ENCODE data around the gene RAB9A. TPM values are rescaled to one million over a fixed set of nuclear protein-coding genes. Genes with fewer than 3 reads are reported as not detected.

Gene RAB9A
- total and polyA plus RNA-seq, 9 of the 15 experiments (the other 6 are each of a cell fraction or from before 2014, with no cell fraction given), result 13.5 to 20.8 (median 17.7) TPM

DNA sequence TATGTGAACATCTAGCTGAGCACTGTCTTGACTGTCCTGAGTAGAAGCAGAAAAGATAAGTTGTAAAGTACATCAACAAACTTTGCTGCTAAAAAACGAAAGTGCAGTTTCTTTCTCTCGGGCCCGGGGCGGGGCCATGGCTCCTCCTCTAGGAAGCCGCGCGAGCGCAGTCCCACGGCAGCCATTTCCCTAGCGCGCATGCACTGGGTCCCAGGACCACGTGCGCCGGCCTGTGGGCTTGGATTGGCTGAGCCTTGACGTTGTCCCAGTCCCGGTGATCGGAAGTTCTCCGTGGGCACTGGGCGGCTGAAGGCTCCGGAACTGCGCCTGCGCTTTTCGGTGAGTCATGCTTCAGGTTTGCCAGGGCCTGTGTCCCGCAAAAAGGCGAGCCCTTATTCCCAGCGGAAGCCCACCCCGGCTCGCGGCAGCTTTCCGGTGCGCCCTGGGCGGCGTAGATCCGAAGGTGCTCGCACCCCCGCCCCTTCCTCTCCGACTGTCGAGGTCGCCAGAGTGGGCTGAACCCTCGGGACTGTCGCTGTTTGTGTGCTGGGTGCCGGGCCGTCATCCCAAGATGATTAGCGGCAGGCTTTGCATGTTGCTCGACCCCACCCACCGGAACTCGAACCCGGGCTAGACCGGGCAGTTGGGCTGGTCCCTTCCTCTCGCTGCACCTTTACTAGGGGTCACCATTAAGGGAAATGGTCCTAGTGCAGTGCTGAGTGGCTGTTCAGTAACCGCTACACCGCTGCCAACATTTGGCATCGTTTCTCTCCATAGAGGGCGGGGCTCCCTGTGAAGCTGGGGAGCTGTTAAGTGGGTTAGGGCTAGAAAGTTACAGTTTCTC, 35.9 kb upstream of the RAB9A start, which contains the start of gene TCEANC (continued):
- peak; percentile 77 to 80 for TF ChIP-seq MNT (conservative IDR thresholded peaks at IDR 0.05)
- TF ChIP-seq, protein P1, sequence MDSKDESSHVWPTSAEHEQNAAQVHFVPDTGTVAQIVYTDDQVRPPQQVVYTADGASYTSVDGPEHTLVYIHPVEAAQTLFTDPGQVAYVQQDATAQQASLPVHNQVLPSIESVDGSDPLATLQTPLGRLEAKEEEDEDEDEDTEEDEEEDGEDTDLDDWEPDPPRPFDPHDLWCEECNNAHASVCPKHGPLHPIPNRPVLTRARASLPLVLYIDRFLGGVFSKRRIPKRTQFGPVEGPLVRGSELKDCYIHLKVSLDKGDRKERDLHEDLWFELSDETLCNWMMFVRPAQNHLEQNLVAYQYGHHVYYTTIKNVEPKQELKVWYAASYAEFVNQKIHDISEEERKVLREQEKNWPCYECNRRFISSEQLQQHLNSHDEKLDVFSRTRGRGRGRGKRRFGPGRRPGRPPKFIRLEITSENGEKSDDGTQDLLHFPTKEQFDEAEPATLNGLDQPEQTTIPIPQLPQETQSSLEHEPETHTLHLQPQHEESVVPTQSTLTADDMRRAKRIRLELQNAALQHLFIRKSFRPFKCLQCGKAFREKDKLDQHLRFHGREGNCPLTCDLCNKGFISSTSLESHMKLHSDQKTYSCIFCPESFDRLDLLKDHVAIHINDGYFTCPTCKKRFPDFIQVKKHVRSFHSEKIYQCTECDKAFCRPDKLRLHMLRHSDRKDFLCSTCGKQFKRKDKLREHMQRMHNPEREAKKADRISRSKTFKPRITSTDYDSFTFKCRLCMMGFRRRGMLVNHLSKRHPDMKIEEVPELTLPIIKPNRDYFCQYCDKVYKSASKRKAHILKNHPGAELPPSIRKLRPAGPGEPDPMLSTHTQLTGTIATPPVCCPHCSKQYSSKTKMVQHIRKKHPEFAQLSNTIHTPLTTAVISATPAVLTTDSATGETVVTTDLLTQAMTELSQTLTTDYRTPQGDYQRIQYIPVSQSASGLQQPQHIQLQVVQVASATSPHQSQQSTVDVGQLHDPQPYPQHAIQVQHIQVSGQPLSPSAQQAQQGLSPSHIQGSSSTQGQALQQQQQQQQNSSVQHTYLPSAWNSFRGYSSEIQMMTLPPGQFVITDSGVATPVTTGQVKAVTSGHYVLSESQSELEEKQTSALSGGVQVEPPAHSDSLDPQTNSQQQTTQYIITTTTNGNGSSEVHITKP (IDR thresholded peaks at IDR 0.05; ENCODE audit: partially characterized antibody), result peak; percentile 59
- no peak for TF ChIP-seq EZH2 (IDR thresholded peaks at IDR 0.05; ENCODE audit: borderline replicate concordance, low read depth, low read length)
- no peak for TF ChIP-seq TSC22D4 (tag; IDR thresholded peaks at IDR 0.05)
- no peak for TF ChIP-seq ZNF232 (CRISPR knock-in tag; IDR thresholded peaks at IDR 0.05)
- peak; percentile 53 for TF ChIP-seq TBP (optimal IDR thresholded peaks at IDR 0.05; ENCODE audit: low read depth, low read length)
- TF ChIP-seq ZFX (CRISPR knock-in tag; IDR thresholded peaks at IDR 0.05), result peak; percentile 92
- no peak for TF ChIP-seq ZKSCAN3 (CRISPR knock-in tag; IDR thresholded peaks at IDR 0.05)
- no peak for TF ChIP-seq SNIP1 (IDR thresholded peaks at IDR 0.05; ENCODE audit: low read depth)
- TF ChIP-seq ARID1B (IDR thresholded peaks at IDR 0.05), result peak; percentile 24; the same call in 1 of the 2 replicates
- no peak for TF ChIP-seq NFATC3 (IDR thresholded peaks at IDR 0.05)
- no peak for TF ChIP-seq SMC3 (conservative IDR thresholded peaks at IDR 0.05; ENCODE audit: insufficient read depth, low read depth, low read length)
- no peak for TF ChIP-seq CHCHD3 (CRISPR knock-in tag; IDR thresholded peaks at IDR 0.05)
- TF ChIP-seq MIER1 (IDR thresholded peaks at IDR 0.05; ENCODE audit: low read depth), result no peak
- no peak for TF ChIP-seq ZNF444 (CRISPR knock-in tag; IDR thresholded peaks at IDR 0.05)
- TF ChIP-seq, protein P2, sequence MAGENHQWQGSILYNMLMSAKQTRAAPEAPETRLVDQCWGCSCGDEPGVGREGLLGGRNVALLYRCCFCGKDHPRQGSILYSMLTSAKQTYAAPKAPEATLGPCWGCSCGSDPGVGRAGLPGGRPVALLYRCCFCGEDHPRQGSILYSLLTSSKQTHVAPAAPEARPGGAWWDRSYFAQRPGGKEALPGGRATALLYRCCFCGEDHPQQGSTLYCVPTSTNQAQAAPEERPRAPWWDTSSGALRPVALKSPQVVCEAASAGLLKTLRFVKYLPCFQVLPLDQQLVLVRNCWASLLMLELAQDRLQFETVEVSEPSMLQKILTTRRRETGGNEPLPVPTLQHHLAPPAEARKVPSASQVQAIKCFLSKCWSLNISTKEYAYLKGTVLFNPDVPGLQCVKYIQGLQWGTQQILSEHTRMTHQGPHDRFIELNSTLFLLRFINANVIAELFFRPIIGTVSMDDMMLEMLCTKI (IDR thresholded peaks at IDR 0.05; ENCODE audit: partially characterized antibody), result no peak
- no peak for TF ChIP-seq ZNF282 (CRISPR knock-in tag; IDR thresholded peaks at IDR 0.05)
- TF ChIP-seq FOXM1 (IDR thresholded peaks at IDR 0.05; ENCODE audit: low read depth), result no peak
- no peak; the same call in 1 of the 2 replicates for TF ChIP-seq FOXM1 (CRISPR knock-in tag; IDR thresholded peaks at IDR 0.05; ENCODE audit: low read depth)
- no peak for TF ChIP-seq BCL6 (CRISPR knock-in tag; IDR thresholded peaks at IDR 0.05)
- no peak for TF ChIP-seq ADNP (tag; IDR thresholded peaks at IDR 0.05)
- no peak for TF ChIP-seq ZNF280B (CRISPR knock-in tag; IDR thresholded peaks at IDR 0.05)
